A673 (cell line): ENCODE data around the gene CETP. TPM values are rescaled to one million over a fixed set of nuclear protein-coding genes. Genes with fewer than 3 reads are reported as not detected.

Experiments
- BruUV-seq: library from RNA; stranded (reverse); fragments of 400-500 nt; replicated peaks from 2 replicates; lab custom pipeline; 2021; lab: Mats Ljungman, UMichigan
- CTCF ChIA-PET: fragments of 300-600 bp; sonication (Branson Sonifier 250); formaldehyde crosslinking; loops from one replicate; lab custom pipeline; 2022; ENCODE audit warnings: antibody characterized with exemption; lab: Charles Lee
- POLR2A ChIA-PET: fragments of 300-600 bp; sonication (Branson Sonifier 250); formaldehyde crosslinking; loops from one replicate; lab custom pipeline; 2022; ENCODE audit warnings: antibody characterized with exemption; ENCODE audit not compliant: low non-redundant PET; lab: Charles Lee
- DNase-seq: peaks from one replicate; pipeline ENCODE4 v3.0.0-alpha.2; 2015; ENCODE audit warnings: low spot score
- H3K27ac ChIP-seq: fragments of 200-600 bp; sonication (generic); 2 replicates; pipeline ENCODE4 v1.5.1; 2016; ENCODE audit warnings: mixed run types, low read depth, mild to moderate bottlenecking, mixed read lengths, antibody characterized with exemption, low read length; ENCODE audit not compliant: poor library complexity, severe bottlenecking
- H3K27me3 ChIP-seq: fragments of 200-600 bp; sonication (generic); replicated peaks from 2 replicates; pipeline ENCODE4 v1.6.1; 2017; ENCODE audit warnings: mixed run types, low read depth, mild to moderate bottlenecking, mixed read lengths, antibody characterized with exemption, low read length; ENCODE audit not compliant: insufficient read depth, poor library complexity
- H3K36me3 ChIP-seq: fragments of 200-600 bp; sonication (generic); 2 replicates; pipeline ENCODE4 v1.6.1; 2016; ENCODE audit warnings: mixed run types, mild to moderate bottlenecking, mixed read lengths, antibody characterized with exemption, low read length; ENCODE audit not compliant: insufficient read depth, poor library complexity, severe bottlenecking
- H3K4me1 ChIP-seq: fragments of 200-600 bp; sonication (generic); 2 replicates; pipeline ENCODE4 v1.6.1; 2017; ENCODE audit warnings: mixed run types, mild to moderate bottlenecking, mixed read lengths, antibody characterized with exemption, low read length; ENCODE audit not compliant: insufficient read depth, poor library complexity, severe bottlenecking
- H3K4me3 ChIP-seq: fragments of 200-600 bp; sonication (generic); 2 replicates; pipeline ENCODE4 v1.5.1; 2016; ENCODE audit warnings: low read depth, mixed run types, mild to moderate bottlenecking, mixed read lengths, low read length; ENCODE audit not compliant: poor library complexity, severe bottlenecking
- H3K9me3 ChIP-seq: fragments of 200-600 bp; sonication (generic); 2 replicates; pipeline ENCODE4 v1.6.1; 2016; ENCODE audit warnings: mixed run types, low read depth, mild to moderate bottlenecking, mixed read lengths, antibody characterized with exemption, low read length; ENCODE audit not compliant: poor library complexity, severe bottlenecking
- CTCF ChIP-seq: fragments of 300-800, 200-600 bp; sonication (generic); conservative IDR thresholded peaks from 2 replicates; pipeline ENCODE4 v1.5.1; 2017; ENCODE audit warnings: low read depth, mild to moderate bottlenecking, antibody characterized with exemption, low read length, moderate library complexity, mixed read lengths
- EZH2 ChIP-seq: fragments of 200-600 bp; sonication (generic); IDR thresholded peaks from 2 replicates; pipeline ENCODE4 v1.6.1; 2017; ENCODE audit warnings: borderline replicate concordance, low read depth, mild to moderate bottlenecking, mixed read lengths, antibody characterized with exemption, low read length; ENCODE audit not compliant: poor library complexity, severe bottlenecking
- intact Hi-C: fragments of 100-400 bp; cut with micrococcal nuclease; formaldehyde crosslinking; loops from one replicate; pipeline ENCODE4 v1.10.0; 2022; ENCODE audit not compliant: unreplicated experiment
- total RNA-seq: library from RNA; stranded (reverse); gene quantifications from 2 replicates; pipeline ENCODE4 v1.2.3, GENCODE V29; 2021

Gene CETP
- total RNA-seq, 1 experiment from 2014 or later = not detected

- no peaks in the 10 kb centered on the region for H3K4me1 ChIP-seq
- ChIA-PET CTCF (no interaction called here), POLR2A (no interaction called here)
- no peak overlapping the region for H3K27ac ChIP-seq
- intact Hi-C loops = no loop called here
- no peaks in the 10 kb centered on the region for H3K36me3 ChIP-seq
- no peak for DNase-seq
- H3K27me3 ChIP-seq = no peaks in the 10 kb centered on the region
- H3K9me3 ChIP-seq = no peaks in the 10 kb centered on the region
- no peak for TF ChIP-seq EZH2
- no peak for TF ChIP-seq CTCF
- no TSS peak for BruUV-seq
- no peak overlapping the region for H3K4me3 ChIP-seq
Measured at GRCh38 chr16:57032931-57033330, 71.2 kb downstream of the CETP start.

Other genes with a start within 250 kb of the CETP start
- gene NUP93, start 231.8 kb upstream of the CETP start, total RNA-seq = 153 and 155 TPM in 2 replicates
- gene SLC12A3, start 96.7 kb upstream of the CETP start, total RNA-seq = not detected in 2 replicates
- 94.2 and 99.4 TPM in 2 replicates for gene HERPUD1, start 29.8 kb upstream of the CETP start, total RNA-seq
- gene NLRC5, start 27.6 kb downstream of the CETP start, total RNA-seq = 13.1 and 14.2 TPM in 2 replicates
- gene CPNE2, start 130.6 kb downstream of the CETP start, total RNA-seq = 38.1 and 43.6 TPM in 2 replicates
- gene PSME3IP1, start 224.1 kb downstream of the CETP start, total RNA-seq = 128 and 133 TPM in 2 replicates
- 45.6 and 47.6 TPM in 2 replicates for gene RSPRY1, start 224.4 kb downstream of the CETP start, total RNA-seq